IMR-90 (cell line): ENCODE results near the gene KCNIP1.

Source experiments
- ELK1 ChIP-seq: fragments of 150-350 bp; IDR thresholded peaks from 2 replicates; pipeline ENCODE4 v1.6.1; 2016; ENCODE audit warnings: low read depth, mild to moderate bottlenecking, low read length, moderate library complexity, borderline replicate concordance
- FOS ChIP-seq: fragments of 150-350 bp; IDR thresholded peaks from 2 replicates; pipeline ENCODE4 v1.6.1; 2016; ENCODE audit warnings: low read depth, low read length
- POLR2A ChIP-seq: IDR thresholded peaks from 2 replicates; pipeline ENCODE4 v1.6.1; 2012; ENCODE audit warnings: mild to moderate bottlenecking, low read depth, low read length
- RAD21 ChIP-seq: IDR thresholded peaks from 2 replicates; pipeline ENCODE4 v1.6.1; 2012; ENCODE audit warnings: low read length, improper control_type of control experiment
- TF ChIP-seq, protein P1 (sequence below): fragments of 150-350 bp; IDR thresholded peaks from 2 replicates; pipeline ENCODE4 v1.6.1; 2017; ENCODE audit warnings: mild to moderate bottlenecking, antibody characterized with exemption, low read length, low read depth
- TF ChIP-seq, protein P2 (sequence below): conservative IDR thresholded peaks from 2 replicates; pipeline ENCODE4 v1.5.1; 2012; ENCODE audit warnings: mild to moderate bottlenecking, low read depth, low read length, improper control_type of control experiment

DNA sequence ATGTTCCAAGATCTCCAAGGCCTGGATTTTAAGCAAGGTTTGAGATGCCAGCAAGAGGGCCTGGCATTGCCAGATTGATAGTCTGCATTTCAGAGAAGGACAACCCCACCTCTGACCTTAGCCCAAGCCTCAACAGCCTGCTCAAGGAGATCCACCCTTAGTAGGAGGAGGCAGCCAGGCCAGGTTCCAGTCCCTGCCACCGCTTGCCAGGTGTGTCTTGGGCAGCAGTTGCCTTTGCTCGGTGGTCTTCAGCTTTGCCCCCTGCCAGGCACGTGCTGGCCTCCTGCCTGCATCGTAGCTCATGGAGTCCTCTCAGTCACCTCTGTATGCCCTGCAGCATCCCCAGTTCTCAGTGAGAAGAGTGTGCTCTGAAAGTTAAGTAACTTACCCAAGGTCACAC, 134.2 kb downstream of the KCNIP1 start:
- TF ChIP-seq, protein P1, sequence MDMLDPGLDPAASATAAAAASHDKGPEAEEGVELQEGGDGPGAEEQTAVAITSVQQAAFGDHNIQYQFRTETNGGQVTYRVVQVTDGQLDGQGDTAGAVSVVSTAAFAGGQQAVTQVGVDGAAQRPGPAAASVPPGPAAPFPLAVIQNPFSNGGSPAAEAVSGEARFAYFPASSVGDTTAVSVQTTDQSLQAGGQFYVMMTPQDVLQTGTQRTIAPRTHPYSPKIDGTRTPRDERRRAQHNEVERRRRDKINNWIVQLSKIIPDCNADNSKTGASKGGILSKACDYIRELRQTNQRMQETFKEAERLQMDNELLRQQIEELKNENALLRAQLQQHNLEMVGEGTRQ, result no peak
- TF ChIP-seq, protein P2, sequence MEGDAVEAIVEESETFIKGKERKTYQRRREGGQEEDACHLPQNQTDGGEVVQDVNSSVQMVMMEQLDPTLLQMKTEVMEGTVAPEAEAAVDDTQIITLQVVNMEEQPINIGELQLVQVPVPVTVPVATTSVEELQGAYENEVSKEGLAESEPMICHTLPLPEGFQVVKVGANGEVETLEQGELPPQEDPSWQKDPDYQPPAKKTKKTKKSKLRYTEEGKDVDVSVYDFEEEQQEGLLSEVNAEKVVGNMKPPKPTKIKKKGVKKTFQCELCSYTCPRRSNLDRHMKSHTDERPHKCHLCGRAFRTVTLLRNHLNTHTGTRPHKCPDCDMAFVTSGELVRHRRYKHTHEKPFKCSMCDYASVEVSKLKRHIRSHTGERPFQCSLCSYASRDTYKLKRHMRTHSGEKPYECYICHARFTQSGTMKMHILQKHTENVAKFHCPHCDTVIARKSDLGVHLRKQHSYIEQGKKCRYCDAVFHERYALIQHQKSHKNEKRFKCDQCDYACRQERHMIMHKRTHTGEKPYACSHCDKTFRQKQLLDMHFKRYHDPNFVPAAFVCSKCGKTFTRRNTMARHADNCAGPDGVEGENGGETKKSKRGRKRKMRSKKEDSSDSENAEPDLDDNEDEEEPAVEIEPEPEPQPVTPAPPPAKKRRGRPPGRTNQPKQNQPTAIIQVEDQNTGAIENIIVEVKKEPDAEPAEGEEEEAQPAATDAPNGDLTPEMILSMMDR, result no peak
- TF ChIP-seq FOS, result no peak
- TF ChIP-seq RAD21, result no peak
- TF ChIP-seq POLR2A, result no peak
- TF ChIP-seq ELK1, result no peak
